Keratinocyte (primary cell): ENCODE results near the gene DMPK. TPM values are rescaled to one million over a fixed set of nuclear protein-coding genes. Genes with fewer than 3 reads are reported as not detected.
A peak's percentile ranks its signal among the peaks of the same experiment; 100 is the strongest.
"Not testable (repeated sequence)": the region's sequence is repeated elsewhere in the genome, so short reads cannot be mapped to it uniquely, and the experiment has no call there.

Source experiments
- DNase-seq: peaks from one replicate; pipeline ENCODE4 v3.0.0-alpha.2; 2011; ENCODE audit warnings: low read depth, missing footprints, low spot score
- FAIRE-seq: peaks from 2 replicates; lab custom pipeline; 2011; peaks lifted over from hg19 to GRCh38; lab: Jason Lieb, UNC
- H2AFZ ChIP-seq: 2 replicates; pipeline ENCODE4 v1.6.0; 2012; ENCODE audit warnings: low read length, control low read depth, inconsistent platforms; ENCODE audit not compliant: control insufficient read depth
- H3K27ac ChIP-seq: 2 replicates; pipeline ENCODE4 v1.5.1; 2011; ENCODE audit warnings: low read length; ENCODE audit not compliant: control insufficient read depth, insufficient read depth
- H3K27me3 ChIP-seq: 3 replicates; pipeline ENCODE4 v1.6.0; 2011; ENCODE audit warnings: low read length; ENCODE audit not compliant: control insufficient read depth, insufficient read depth; ENCODE audit errors: extremely low read depth
- H3K36me3 ChIP-seq, 2 experiments: 2 replicates in 1 of 2; 3 replicates in 1 of 2; pipeline ENCODE4 v1.5.1; 2011; ENCODE audit warnings: low read length in 2 of 2, mild to moderate bottlenecking in 1 of 2; ENCODE audit not compliant: control insufficient read depth in 2 of 2, insufficient read depth in 2 of 2; ENCODE audit errors: extremely low read depth in 1 of 2
- H3K4me1 ChIP-seq: 3 replicates; pipeline ENCODE4 v1.5.1; 2011; ENCODE audit warnings: low read length; ENCODE audit not compliant: control insufficient read depth, insufficient read depth; ENCODE audit errors: extremely low read depth
- H3K4me2 ChIP-seq: 3 replicates; pipeline ENCODE4 v1.6.0; 2011; ENCODE audit warnings: low read depth, low read length; ENCODE audit not compliant: control insufficient read depth, insufficient read depth; ENCODE audit errors: extremely low read depth
- H3K4me3 ChIP-seq, 3 experiments: fragments of 200-600 bp in 1 of 3; sonication (generic) in 1 of 3; 2 replicates in 2 of 3; 3 replicates in 1 of 3; pipeline ENCODE4 v1.5.1; 2011 to 2016; ENCODE audit warnings: low read length in 3 of 3, mild to moderate bottlenecking in 3 of 3, control low read depth in 2 of 3, inconsistent platforms in 1 of 3, low read depth in 1 of 3, mixed read lengths in 1 of 3, mixed run types in 1 of 3, moderate library complexity in 1 of 3; ENCODE audit not compliant: control insufficient read depth in 2 of 3, insufficient read depth in 2 of 3; ENCODE audit errors: extremely low read depth in 1 of 3
- H3K79me2 ChIP-seq: 2 replicates; pipeline ENCODE4 v1.6.0; 2012; ENCODE audit warnings: low read length; ENCODE audit not compliant: control insufficient read depth, insufficient read depth
- H3K9ac ChIP-seq: 3 replicates; pipeline ENCODE4 v1.6.0; 2011; ENCODE audit warnings: low read length; ENCODE audit not compliant: control insufficient read depth, insufficient read depth; ENCODE audit errors: extremely low read depth
- H3K9me1 ChIP-seq: 3 replicates; pipeline ENCODE4 v1.6.0; 2011; ENCODE audit warnings: low read length; ENCODE audit not compliant: control insufficient read depth, insufficient read depth; ENCODE audit errors: extremely low read depth
- H3K9me3 ChIP-seq: 2 replicates; pipeline ENCODE4 v1.5.1; 2012; ENCODE audit warnings: low read depth, low read length; ENCODE audit not compliant: control insufficient read depth
- H4K20me1 ChIP-seq: 3 replicates; pipeline ENCODE4 v1.6.0; 2011; ENCODE audit warnings: low read length; ENCODE audit not compliant: control insufficient read depth, insufficient read depth; ENCODE audit errors: extremely low read depth
- CTCF ChIP-seq, 3 experiments: IDR thresholded peaks in 1 of 3; conservative IDR thresholded peaks in 1 of 3; optimal IDR thresholded peaks in 1 of 3; 2 replicates in 2 of 3; 3 replicates in 1 of 3; pipeline versions ENCODE3 to v1.5.1; 2011; ENCODE audit warnings: low read length in 3 of 3, mild to moderate bottlenecking in 3 of 3, moderate library complexity in 2 of 3, control low read depth in 1 of 3, inconsistent platforms in 1 of 3; ENCODE audit not compliant: insufficient read depth in 2 of 3; ENCODE audit errors: extremely low read depth in 1 of 3
- EZH2 ChIP-seq: IDR thresholded peaks from one replicate; pipeline ENCODE4 v1.6.1; 2012; ENCODE audit warnings: inconsistent platforms, mild to moderate bottlenecking, low read length, moderate library complexity
- dilution Hi-C: fragments of 300-500 bp; cut with MboI; formaldehyde crosslinking; loops from one replicate; pipeline ENCODE4 v1.7.0; 2020; ENCODE audit warnings: low sequenced_read_pairs; ENCODE audit not compliant: extremely low pct_ligation_motif_present
- polyA plus RNA-seq, 5 experiments: library from polyadenylated mRNA; depleted of rRNA in 3 of 5; stranded (reverse) in 3 of 5; stranded (forward) in 1 of 5; unstranded in 1 of 5; fragments of >200 nt; gene quantifications; 1 replicate in 1 of 5; 2 replicates in 3 of 5; 3 replicates in 1 of 5; pipeline versions ENCODE4 v1.2.1 to v1.2.3, GENCODE V29; 2011 to 2012; ENCODE audit warnings: missing spikeins in 2 of 5, low read depth in 1 of 5, low replicate concordance in 1 of 5

Gene DMPK
- polyA plus RNA-seq, 1 donor (not counting 4 experiments of a cell fraction or from before 2014, with no cell fraction given): 7.0 TPM

DNA sequence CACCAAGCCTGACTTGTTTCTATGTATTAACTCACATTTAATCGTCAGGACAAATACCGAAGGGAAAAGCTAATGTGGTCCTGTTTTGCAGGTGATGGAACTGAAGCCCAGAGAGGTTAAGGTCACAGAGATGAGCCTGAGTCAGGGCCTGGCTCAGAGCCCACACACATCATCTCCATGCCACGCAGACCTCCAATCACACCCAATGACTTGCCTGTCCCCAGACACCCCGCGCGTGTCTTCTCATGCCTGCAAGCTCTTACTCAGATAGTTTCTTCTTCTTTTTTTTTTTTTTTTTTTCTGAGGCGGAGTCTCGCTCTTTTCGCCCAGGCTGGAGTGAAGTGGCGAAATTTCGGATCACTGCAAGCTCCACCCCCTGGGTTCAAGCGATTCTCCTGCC, 29.7 kb downstream of the DMPK start:
- Histone ChIP-seq H4K20me1 (no peaks in the 10 kb centered on the region), H3K4me2 (peak overlapping the region; percentile 24), H3K4me3 (peak overlapping the region in 1 of 3 experiments; percentile 13), H3K9ac (no peak overlapping the region), H3K36me3 (no peaks in the 10 kb centered on the region), H3K9me3 (no peaks in the 10 kb centered on the region), H3K79me2 (no peaks in the 10 kb centered on the region), H2AFZ (peak overlapping the region; percentile 41), H3K4me1 (peaks cover 11% of the 10 kb centered on the region), H3K27me3 (no peaks in the 10 kb centered on the region), H3K27ac (no peak overlapping the region), H3K9me1 (no peaks in the 10 kb centered on the region)
- FAIRE-seq: peak; percentile 76
- DNase-seq: peak; percentile 92
- TF ChIP-seq CTCF (optimal IDR thresholded peaks at IDR 0.05 in 1 of 3, IDR thresholded peaks at IDR 0.05 in 1 of 3, conservative IDR thresholded peaks at IDR 0.05 in 1 of 3; ENCODE audit: extremely low read depth in 1 of 3, insufficient read depth in 2 of 3, low read length in 3 of 3) (no peak), EZH2 (no peak)
- dilution Hi-C loops: no loop called here

DNA sequence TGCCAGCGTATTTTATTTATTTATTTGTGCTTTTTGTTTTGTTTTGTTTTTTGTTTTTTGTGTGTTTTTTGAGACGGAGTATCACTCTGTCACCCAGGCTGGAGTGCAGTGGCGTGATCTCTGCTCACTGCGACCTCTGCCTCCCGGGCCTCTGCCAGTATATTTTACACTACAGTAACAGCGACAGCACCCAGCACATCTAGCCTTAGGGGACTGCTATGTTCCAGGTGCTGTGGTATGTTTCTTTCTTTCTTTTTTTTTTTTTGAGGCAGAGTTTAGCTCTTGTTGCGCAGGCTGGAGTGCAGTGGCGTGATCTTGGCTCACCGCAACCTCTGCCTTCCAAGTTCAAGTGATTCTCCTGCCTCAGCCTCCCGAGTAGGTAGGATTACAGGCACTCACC, 30.8 kb downstream of the DMPK start:
- DNase-seq, H3K36me3 ChIP-seq, H3K4me3 ChIP-seq, H3K79me2 ChIP-seq, FAIRE-seq, H3K9me3 ChIP-seq, H3K27ac ChIP-seq, H3K27me3 ChIP-seq, H4K20me1 ChIP-seq, H3K9ac ChIP-seq, H3K9me1 ChIP-seq, dilution Hi-C loops, H3K4me2 ChIP-seq, H2AFZ ChIP-seq: not testable (repeated sequence)
- peaks cover 11% of the 10 kb centered on the region for H3K4me1 ChIP-seq

GRCh38 chr19:45747513-45747912, 34.8 kb downstream of the DMPK start:
- TF ChIP-seq EZH2: no peak
- no peak for TF ChIP-seq CTCF (optimal IDR thresholded peaks at IDR 0.05 in 1 of 3, IDR thresholded peaks at IDR 0.05 in 1 of 3, conservative IDR thresholded peaks at IDR 0.05 in 1 of 3; ENCODE audit: extremely low read depth in 1 of 3, insufficient read depth in 2 of 3, low read length in 3 of 3)
- Histone ChIP-seq H3K9ac (no peak overlapping the region), H3K4me3 (no peak overlapping the region), H3K79me2 (no peaks in the 10 kb centered on the region), H3K4me2 (no peak overlapping the region), H3K9me3 (no peaks in the 10 kb centered on the region), H2AFZ (no peak overlapping the region), H3K27me3 (no peaks in the 10 kb centered on the region), H3K36me3 (no peaks in the 10 kb centered on the region), H4K20me1 (no peaks in the 10 kb centered on the region), H3K9me1 (no peaks in the 10 kb centered on the region), H3K27ac (no peak overlapping the region), H3K4me1 (peaks cover 2% of the 10 kb centered on the region)
- dilution Hi-C loops: no loop called here
- FAIRE-seq (no peak), DNase-seq (no peak)
